Muscle layer of colon (tissue), 2 donors: ENCODE data around the gene AP3S1.

ENCODE experiments used
- H3K27ac ChIP-seq: one replicate; pipeline ENCODE4 v1.7.0; 2013; ENCODE audit warnings: low read depth, mild to moderate bottlenecking, low read length, moderate library complexity
- H3K27me3 ChIP-seq, 2 donors: one replicate each; pipeline ENCODE4 v1.7.0; 2013; ENCODE audit warnings: low read length in 2 of 2, mild to moderate bottlenecking in 2 of 2; ENCODE audit not compliant: insufficient read depth in 2 of 2, control insufficient read depth in 1 of 2
- H3K36me3 ChIP-seq: one replicate; pipeline ENCODE4 v1.7.0; 2013; ENCODE audit warnings: mild to moderate bottlenecking, low read length; ENCODE audit not compliant: insufficient read depth
- H3K4me1 ChIP-seq: one replicate; pipeline ENCODE4 v1.7.0; 2013; ENCODE audit warnings: mild to moderate bottlenecking, low read length; ENCODE audit not compliant: insufficient read depth
- H3K4me3 ChIP-seq, 2 donors: one replicate each; pipeline ENCODE4 v1.7.0; 2013; ENCODE audit warnings: low read length in 2 of 2, low read depth in 1 of 2, mild to moderate bottlenecking in 1 of 2, moderate library complexity in 1 of 2
- H3K9ac ChIP-seq: one replicate; pipeline ENCODE4 v1.7.0; 2013; ENCODE audit warnings: low read length
- H3K9me3 ChIP-seq: one replicate; pipeline ENCODE4 v1.7.0; 2013; ENCODE audit warnings: mild to moderate bottlenecking, low read length
- donor health status: abdominal sarcoma.
- donor health status: Adenocarcinoma of cecum.

Gene AP3S1

DNA sequence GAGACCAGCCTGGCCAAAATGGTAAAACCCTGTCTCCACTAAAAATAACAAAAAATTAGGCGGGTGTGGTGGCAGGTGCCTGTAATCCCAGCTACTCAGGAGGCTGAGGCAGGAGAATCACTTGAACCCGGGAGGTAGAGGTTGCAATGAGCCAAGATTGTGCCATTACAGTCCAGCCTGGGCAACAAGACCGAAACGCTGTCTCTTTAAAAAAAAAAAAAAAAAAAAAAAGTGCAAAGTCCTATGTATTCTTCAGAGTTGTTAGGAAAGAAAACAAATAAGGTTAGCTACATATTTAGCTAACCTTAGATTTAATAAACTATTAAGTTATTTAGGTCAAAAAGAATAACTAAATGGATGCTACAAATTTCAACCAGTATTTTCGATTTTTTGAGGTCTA, 11.8 kb upstream of the AP3S1 start:
- Histone ChIP-seq H3K36me3 (peaks cover 38% of the 10 kb centered on the region), H3K9ac (no peak overlapping the region), H3K27me3 (no peaks in the 10 kb centered on the region), H3K4me1 (no peaks in the 10 kb centered on the region), H3K4me3 (no peak overlapping the region), H3K9me3 (no peaks in the 10 kb centered on the region), H3K27ac (no peak overlapping the region)

DNA sequence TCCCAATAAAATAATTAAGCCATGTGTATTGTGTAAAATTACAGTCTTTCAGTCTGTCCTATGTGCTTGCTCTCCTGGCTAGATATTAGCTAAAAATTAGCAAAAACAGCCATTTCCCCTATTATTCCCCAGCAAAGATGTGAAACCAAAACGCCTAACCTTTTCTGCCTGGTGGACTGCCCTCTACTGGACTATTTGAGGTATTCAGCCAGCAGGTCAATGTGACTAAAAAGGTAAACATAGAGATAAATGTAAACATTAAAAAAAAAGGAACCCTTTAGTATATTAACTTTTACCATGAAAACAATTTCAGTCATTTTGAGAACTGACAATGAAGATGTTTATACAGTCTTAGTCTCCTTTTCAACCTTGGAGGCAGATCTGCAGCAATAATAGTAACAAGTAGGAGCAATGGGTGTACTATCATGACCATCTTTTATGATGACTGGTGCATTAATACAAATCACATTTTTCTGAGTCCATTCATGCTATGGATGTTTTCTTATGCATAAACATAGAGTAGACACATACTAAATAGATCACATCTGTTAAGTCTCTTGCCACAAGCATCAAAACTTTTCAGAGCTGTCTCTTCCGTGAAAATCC, 10.5 kb upstream of the AP3S1 start:
- no peak overlapping the region for H3K4me3 ChIP-seq
- H3K27ac ChIP-seq: no peak overlapping the region
- no peaks in the 10 kb centered on the region for H3K4me1 ChIP-seq
- no peak overlapping the region for H3K9ac ChIP-seq
- H3K9me3 ChIP-seq: no peaks in the 10 kb centered on the region
- peaks cover 51% of the 10 kb centered on the region for H3K36me3 ChIP-seq
- H3K27me3 ChIP-seq: no peaks in the 10 kb centered on the region

DNA sequence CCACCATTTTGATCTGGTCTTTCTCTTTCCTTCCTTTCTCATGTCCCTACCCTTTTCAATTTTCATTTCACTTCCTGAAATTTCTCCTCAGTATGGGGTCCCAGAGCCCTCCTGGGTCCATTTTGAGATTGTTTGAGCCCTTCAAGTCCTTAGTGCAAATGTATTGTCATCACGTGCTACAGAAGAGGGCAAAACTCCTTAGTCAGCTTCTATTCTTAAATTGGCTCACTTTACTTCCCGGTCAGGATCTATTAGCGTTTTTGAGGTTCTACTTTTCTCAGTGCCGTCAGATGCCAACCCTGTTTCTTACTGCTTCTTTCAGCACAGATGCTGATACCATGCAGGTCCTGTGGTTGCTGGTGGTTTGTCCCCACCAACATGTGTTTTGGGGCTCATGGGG, 6.3 kb upstream of the AP3S1 start:
- Histone ChIP-seq H3K27ac (no peak overlapping the region), H3K4me1 (peaks cover 26% of the 10 kb centered on the region), H3K4me3 (no peak overlapping the region), H3K9ac (no peak overlapping the region), H3K36me3 (peaks cover 49% of the 10 kb centered on the region), H3K9me3 (no peaks in the 10 kb centered on the region), H3K27me3 (no peaks in the 10 kb centered on the region)

DNA sequence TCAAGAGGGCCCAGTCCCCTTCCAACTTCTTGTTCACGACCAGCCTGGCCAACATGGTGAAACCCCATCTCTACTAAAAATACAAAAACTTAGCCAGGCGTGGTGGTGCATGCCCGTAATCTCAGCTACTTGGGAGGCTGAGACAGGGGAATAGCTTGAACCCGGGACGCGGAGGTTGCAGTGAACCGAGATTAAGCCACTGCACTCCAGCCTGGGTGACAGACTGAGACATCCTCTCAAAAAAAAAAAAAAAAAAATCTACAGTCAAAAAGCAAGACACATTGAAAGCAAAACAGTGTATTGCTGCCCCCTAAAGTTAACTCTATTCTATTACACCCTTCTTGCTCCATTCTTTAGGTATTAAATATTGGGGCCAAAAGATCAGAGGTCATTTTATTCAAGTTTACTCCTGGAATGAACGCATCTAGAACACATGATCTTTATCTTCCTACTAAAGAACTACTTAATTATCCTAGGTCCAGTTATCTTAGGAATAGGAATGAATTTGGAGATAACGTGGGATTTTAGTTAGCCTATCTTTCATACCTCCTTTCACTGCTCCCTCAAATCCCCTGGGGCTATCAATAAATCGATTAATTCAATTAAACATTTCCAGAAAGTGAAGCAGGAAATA, 2.7 kb upstream of the AP3S1 start:
- Histone ChIP-seq H3K4me3 (no peak overlapping the region), H3K4me1 (peaks cover 41% of the 10 kb centered on the region), H3K9ac (no peak overlapping the region), H3K27ac (no peak overlapping the region), H3K27me3 (no peaks in the 10 kb centered on the region), H3K36me3 (peaks cover 29% of the 10 kb centered on the region), H3K9me3 (no peaks in the 10 kb centered on the region)

DNA sequence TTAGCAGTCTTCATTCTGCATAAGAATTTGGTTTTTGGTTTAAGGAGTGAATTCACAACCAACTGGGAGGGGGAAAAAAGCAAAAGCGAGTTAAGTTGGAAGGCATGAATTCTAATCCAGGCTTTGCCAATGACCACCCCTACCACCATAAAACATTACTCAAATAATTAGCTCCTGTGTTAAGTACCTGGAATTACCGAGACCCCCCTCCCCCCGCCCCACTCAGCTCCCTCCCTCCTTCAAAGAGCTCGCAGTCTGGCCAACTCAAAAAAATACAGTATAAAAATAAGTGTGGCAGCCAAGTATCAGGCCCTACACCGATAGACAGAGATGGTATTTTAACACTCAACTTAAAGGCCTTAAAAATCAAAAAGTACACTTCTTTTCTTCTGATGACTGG, 862 bp upstream of the AP3S1 start:
- Histone ChIP-seq H3K4me1 (peaks cover 50% of the 10 kb centered on the region), H3K27ac (peak overlapping the region; percentile 79), H3K9ac (peak overlapping the region; percentile 77), H3K27me3 (no peaks in the 10 kb centered on the region), H3K36me3 (peaks cover 14% of the 10 kb centered on the region), H3K4me3 (peak overlapping the region; percentile 54 to 94), H3K9me3 (no peaks in the 10 kb centered on the region)

DNA sequence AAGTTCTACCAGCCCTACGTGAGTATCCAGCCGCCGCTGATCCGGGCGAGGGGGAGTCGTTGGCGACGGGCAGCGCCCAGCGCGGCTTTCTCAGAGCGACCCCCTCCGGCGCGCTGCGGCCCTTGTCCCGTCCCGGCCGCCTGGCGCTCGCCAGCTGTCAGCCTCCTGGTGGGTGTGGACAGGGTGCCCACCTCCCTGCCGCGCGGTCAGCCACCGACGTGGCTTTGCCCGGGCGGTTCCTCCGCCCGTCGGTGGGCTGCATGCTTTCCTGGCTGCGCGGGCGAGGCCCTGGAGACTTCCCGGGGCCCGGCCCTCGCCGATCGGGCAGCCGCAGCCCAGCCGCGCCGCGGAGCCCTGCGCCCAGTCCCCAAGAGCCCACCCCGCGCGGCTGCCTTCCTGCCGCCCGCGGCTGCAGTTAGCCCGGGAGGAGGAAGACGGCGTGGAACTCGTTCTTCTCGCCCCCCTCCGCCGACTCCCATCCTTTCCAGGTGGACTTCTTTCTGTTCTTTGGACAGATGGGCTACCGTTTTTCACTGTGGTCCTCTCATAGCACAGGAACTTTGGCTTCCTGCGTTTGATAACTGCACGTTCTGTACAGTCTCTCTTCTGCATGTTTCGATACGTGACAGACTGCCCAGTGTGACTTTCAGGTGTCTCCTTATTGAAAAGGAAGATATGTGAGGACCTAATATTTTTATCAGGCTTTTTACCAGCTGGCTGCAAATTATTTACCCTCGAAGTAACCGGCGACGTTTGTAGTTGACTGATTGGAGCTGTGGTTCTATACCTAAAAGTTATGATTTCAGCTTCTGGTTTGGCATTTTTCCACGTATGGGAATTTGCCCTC, 577 bp downstream of the AP3S1 start:
- peak overlapping the region; percentile 79 for H3K27ac ChIP-seq
- H3K4me3 ChIP-seq: peak overlapping the region; percentile 78 to 94
- no peaks in the 10 kb centered on the region for H3K9me3 ChIP-seq
- peak overlapping the region; percentile 87 for H3K9ac ChIP-seq
- H3K36me3 ChIP-seq: no peaks in the 10 kb centered on the region
- H3K27me3 ChIP-seq: no peaks in the 10 kb centered on the region
- H3K4me1 ChIP-seq: peaks cover 50% of the 10 kb centered on the region

DNA sequence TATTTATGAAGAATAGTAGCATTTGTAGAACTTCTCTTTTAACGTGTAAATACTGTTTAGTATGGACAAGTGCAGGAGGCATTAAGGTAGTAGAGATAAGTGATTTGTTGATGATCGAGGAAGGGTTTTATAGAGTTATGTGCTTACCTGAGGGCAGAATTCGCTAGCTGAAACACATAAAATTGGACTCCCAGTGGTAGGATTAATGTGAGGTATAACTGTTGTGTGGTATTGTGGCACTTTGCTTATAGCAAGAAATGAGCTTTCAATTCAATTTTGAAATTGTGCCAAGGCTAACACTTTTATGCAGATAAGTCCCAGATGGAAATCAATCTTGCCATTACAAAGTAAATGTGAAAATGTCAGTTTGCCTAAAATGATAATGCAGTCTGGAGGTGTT, 1.2 kb downstream of the AP3S1 start:
- Histone ChIP-seq H3K4me3 (peak overlapping the region; percentile 78 to 94), H3K27me3 (no peaks in the 10 kb centered on the region), H3K27ac (peak overlapping the region; percentile 79), H3K4me1 (peaks cover 48% of the 10 kb centered on the region), H3K9me3 (no peaks in the 10 kb centered on the region), H3K36me3 (no peaks in the 10 kb centered on the region), H3K9ac (peak overlapping the region; percentile 87)

DNA sequence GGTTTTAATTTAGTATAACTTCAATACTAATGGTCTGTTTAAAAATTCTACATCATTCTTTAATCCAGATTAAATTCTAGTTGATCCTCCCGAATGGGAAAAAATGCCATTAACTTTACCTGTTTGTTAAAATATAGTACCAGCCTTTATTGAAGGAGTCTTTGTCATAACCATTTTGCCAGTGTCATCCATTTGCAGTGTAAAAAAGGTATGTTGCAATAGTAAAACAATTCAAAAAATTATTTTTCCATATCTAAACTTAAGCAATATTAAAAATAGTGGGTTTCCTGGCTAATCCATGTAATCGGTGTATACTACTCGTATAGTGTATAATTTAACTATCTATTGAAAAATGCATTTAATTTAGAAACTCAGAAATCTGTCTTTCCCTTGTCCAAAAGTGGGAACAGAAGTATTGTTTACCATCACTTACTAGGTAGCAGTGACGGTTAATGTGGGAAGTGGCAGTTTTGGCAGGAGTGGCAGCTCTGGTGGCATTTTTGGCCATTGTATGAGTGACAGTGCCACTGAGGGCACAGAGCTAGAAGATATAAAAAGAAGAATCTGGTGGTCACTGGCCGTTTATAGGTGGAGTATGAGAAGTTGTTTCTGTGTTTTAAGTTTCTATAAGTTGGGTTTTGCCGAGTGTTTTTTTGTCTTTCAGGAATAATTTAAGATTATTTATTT, 1.9 kb downstream of the AP3S1 start:
- peak overlapping the region; percentile 15 for H3K9ac ChIP-seq
- H3K9me3 ChIP-seq: no peaks in the 10 kb centered on the region
- peak overlapping the region in 1 of 2 donors; percentile 94 for H3K4me3 ChIP-seq
- H3K27ac ChIP-seq: peak overlapping the region; percentile 36
- no peaks in the 10 kb centered on the region for H3K36me3 ChIP-seq
- H3K4me1 ChIP-seq: peaks cover 42% of the 10 kb centered on the region
- H3K27me3 ChIP-seq: no peaks in the 10 kb centered on the region

DNA sequence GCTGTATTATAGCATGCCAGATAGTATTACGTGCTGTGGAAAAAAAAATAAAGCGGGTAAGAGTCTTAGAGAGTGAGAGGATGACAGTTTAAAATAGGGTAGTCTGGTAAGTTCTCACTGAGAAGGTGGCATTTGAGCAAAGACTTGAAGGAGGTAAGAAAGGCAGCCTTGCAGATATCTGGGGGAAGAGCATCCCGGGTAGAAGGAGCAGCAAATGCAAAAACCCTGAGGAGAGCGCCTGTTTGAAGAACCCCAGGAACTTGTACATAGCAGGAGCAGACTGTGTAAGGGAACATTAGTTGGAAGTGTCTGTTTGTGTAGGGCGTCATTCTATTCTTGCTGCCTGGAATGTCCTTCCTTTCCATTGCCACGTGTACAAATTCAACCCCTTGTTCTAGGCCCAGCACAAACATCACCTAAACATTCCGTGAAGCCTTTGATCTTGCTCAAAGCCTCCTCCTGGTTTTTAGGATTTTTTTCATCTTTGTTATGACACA, 2.6 kb downstream of the AP3S1 start:
- peak overlapping the region; percentile 15 for H3K9ac ChIP-seq
- H3K4me1 ChIP-seq: peaks cover 34% of the 10 kb centered on the region
- peak overlapping the region; percentile 12 for H3K27ac ChIP-seq
- peak overlapping the region in 1 of 2 donors; percentile 12 for H3K4me3 ChIP-seq
- no peaks in the 10 kb centered on the region for H3K27me3 ChIP-seq
- no peaks in the 10 kb centered on the region for H3K9me3 ChIP-seq
- no peaks in the 10 kb centered on the region for H3K36me3 ChIP-seq

DNA sequence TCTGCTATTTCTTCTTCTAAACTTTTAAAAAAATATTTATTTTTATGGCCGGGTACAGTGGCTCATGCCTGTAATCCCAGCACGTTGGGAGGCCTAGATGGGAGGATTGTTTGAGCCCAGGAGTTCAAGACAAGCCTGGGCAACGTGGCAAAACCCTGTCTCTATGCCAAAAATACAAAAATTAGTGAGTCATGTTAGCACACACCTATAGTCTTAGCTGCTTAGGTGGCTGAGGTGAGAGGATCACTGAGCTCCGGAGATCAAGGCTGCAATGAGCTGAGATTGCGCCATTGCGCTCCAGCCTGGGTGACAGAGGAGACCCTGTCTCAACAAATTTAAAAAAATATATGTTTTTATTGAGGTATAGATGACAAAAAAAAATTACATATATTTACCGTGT, 5.6 kb downstream of the AP3S1 start:
- no peak overlapping the region for H3K9ac ChIP-seq
- H3K27me3 ChIP-seq: no peaks in the 10 kb centered on the region
- H3K36me3 ChIP-seq: no peaks in the 10 kb centered on the region
- H3K4me1 ChIP-seq: peaks cover 33% of the 10 kb centered on the region
- no peak overlapping the region for H3K4me3 ChIP-seq
- H3K27ac ChIP-seq: no peak overlapping the region
- H3K9me3 ChIP-seq: no peaks in the 10 kb centered on the region

DNA sequence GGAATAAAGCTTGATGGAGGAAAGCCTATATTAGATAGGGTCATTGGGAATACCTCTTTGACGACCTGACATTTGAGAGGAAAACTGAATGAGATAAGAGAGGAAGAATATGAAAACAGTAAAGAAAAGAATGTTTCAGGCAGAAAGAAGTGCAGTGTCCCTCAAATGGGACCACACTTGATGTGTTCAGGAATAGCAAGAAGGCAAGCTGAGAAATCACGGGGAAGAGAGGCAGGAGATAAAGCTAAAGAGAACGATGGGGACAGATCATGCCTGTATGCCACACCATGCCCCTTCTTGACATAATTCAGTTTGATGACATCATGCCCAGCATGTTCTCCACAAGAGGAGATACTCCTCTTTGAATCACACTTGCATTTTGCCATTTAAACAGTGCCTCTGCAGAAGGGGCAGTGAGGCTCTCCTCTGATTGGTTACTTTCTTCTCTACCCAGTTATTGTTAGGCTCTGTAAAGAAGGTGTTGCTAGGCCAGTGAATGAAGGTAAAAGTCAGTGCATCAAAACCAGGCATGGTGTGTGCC, 7.6 kb downstream of the AP3S1 start:
- Histone ChIP-seq H3K4me1 (peaks cover 17% of the 10 kb centered on the region), H3K27ac (no peak overlapping the region)

More for the DNA sequence above, 7.6 kb downstream of the AP3S1 start:
- Histone ChIP-seq H3K36me3 (no peaks in the 10 kb centered on the region), H3K27me3 (no peaks in the 10 kb centered on the region), H3K9me3 (no peaks in the 10 kb centered on the region), H3K4me3 (no peak overlapping the region), H3K9ac (no peak overlapping the region)
